ENCODE measurements around the gene PRRT2. TPM values are rescaled to one million over a fixed set of nuclear protein-coding genes. Genes with fewer than 3 reads are reported as not detected.

PRRT2 gene
- total RNA-seq, 4 donors from 2014 or later, result 3.6 to 11.2 (median 6.7) TPM

DNA sequence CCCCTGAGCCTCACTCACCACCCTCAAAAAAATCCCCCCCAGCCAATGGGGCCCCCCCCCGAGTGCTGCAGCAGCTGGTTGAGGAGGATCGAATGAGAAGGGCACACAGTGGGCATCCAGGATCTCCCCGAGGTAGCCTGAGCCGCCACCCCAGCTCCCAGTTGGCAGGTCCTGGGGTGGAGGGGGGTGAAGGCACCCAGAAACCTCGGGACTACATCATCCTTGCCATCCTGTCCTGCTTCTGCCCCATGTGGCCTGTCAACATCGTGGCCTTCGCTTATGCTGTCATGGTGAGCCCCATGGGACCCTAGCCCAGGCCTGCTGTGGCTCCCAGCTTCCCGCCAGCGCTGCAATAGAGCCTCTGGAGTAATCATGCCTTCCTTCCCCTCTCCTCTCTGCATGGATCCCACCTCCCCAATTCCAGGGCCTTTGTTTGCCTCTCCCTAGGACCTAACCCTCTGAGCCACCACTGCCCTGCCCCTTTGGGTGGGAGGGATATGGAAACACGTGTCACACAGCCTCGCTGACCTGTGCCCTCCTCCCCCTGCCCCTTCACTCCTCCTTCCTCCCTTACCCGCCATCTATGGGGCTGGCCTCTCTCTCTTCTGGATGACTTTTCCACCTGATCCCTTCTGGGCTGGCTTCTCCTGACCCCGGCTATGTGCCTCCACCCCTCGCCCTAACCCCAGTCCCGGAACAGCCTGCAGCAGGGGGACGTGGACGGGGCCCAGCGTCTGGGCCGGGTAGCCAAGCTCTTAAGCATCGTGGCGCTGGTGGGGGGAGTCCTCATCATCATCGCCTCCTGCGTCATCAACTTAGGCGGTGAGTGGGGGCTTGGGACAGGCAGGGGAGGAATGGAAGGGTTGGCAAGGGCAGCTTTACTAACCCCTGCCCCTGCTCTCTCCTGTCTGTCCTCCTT, 1.9 kb downstream of the PRRT2 start:
- intact Hi-C loops (cut with DNase I), result no loop called here
- peak overlapping the region in 1 of 4 donors; percentile 74 for H3K4me3 ChIP-seq
- peaks cover 68 to 90% (median 86%) of the 10 kb centered on the region in 4 donors for H3K4me1 ChIP-seq
- DNase-seq (ENCODE audit: extremely low spot score), result no peak
- WGBS, result 76% methylated on average over 21 of the region's 24 CpGs
- peak overlapping the region; percentile 95 to 96 (median 96) for H3K27ac ChIP-seq (replicated peaks in 1 of 4)
- no peaks in the 10 kb centered on the region for H3K27me3 ChIP-seq
- H3K36me3 ChIP-seq, result peaks cover 0 to 29% (median 24%) of the 10 kb centered on the region in 4 donors
- no peaks in the 10 kb centered on the region for H3K9me3 ChIP-seq
- TF ChIP-seq EP300 (IDR thresholded peaks at IDR 0.05) (no peak), POLR2A (IDR thresholded peaks at IDR 0.05; ENCODE audit: low read depth) (no peak), POLR2AphosphoS5 (IDR thresholded peaks at IDR 0.05) (no peak)
- TF ChIP-seq, protein P1, sequence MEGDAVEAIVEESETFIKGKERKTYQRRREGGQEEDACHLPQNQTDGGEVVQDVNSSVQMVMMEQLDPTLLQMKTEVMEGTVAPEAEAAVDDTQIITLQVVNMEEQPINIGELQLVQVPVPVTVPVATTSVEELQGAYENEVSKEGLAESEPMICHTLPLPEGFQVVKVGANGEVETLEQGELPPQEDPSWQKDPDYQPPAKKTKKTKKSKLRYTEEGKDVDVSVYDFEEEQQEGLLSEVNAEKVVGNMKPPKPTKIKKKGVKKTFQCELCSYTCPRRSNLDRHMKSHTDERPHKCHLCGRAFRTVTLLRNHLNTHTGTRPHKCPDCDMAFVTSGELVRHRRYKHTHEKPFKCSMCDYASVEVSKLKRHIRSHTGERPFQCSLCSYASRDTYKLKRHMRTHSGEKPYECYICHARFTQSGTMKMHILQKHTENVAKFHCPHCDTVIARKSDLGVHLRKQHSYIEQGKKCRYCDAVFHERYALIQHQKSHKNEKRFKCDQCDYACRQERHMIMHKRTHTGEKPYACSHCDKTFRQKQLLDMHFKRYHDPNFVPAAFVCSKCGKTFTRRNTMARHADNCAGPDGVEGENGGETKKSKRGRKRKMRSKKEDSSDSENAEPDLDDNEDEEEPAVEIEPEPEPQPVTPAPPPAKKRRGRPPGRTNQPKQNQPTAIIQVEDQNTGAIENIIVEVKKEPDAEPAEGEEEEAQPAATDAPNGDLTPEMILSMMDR (IDR thresholded peaks at IDR 0.05), result no peak

- TF ChIP-seq POLR2AphosphoS5 (IDR thresholded peaks at IDR 0.05) (no peak), EP300 (IDR thresholded peaks at IDR 0.05) (no peak), POLR2A (IDR thresholded peaks at IDR 0.05; ENCODE audit: low read depth) (no peak)
- TF ChIP-seq, protein P1 (IDR thresholded peaks at IDR 0.05), result no peak
- peak overlapping the region in 1 of 4 donors; percentile 69 for H3K4me3 ChIP-seq
- no peak for DNase-seq (ENCODE audit: extremely low spot score)
- H3K27me3 ChIP-seq, result no peaks in the 10 kb centered on the region
- peaks cover 67 to 90% (median 86%) of the 10 kb centered on the region in 4 donors for H3K4me1 ChIP-seq
- H3K9me3 ChIP-seq, result no peaks in the 10 kb centered on the region
- intact Hi-C loops (cut with DNase I), result no loop called here
- H3K36me3 ChIP-seq, result peaks cover 0 to 27% (median 23%) of the 10 kb centered on the region in 4 donors
- H3K27ac ChIP-seq (replicated peaks in 1 of 4), result peak overlapping the region; percentile 95 to 96 (median 96)
- 66% methylated on average over 5 of the region's 5 CpGs for WGBS
Observed at GRCh38 chr16:29814592-29814991, 2.6 kb downstream of the PRRT2 start.

- TF ChIP-seq POLR2AphosphoS5 (IDR thresholded peaks at IDR 0.05) (no peak), EP300 (IDR thresholded peaks at IDR 0.05) (no peak), POLR2A (IDR thresholded peaks at IDR 0.05; ENCODE audit: low read depth) (no peak)
- TF ChIP-seq, protein P1 (IDR thresholded peaks at IDR 0.05), result no peak
- Histone ChIP-seq H3K4me1 (peaks cover 67 to 90% (median 86%) of the 10 kb centered on the region in 4 donors), H3K27ac (replicated peaks in 1 of 4) (peak overlapping the region; percentile 95 to 96 (median 96)), H3K9me3 (no peaks in the 10 kb centered on the region), H3K36me3 (peaks cover 0 to 24% (median 19%) of the 10 kb centered on the region in 4 donors), H3K4me3 (peak overlapping the region; percentile 60 to 84 (median 70)), H3K27me3 (no peaks in the 10 kb centered on the region)
- no peak for DNase-seq (ENCODE audit: extremely low spot score)
- intact Hi-C loops (cut with DNase I), result no loop called here
- 6% methylated on average over 37 of the region's 39 CpGs for WGBS
Observed at GRCh38 chr16:29815032-29815721, 3.2 kb downstream of the PRRT2 start.

GRCh38 chr16:29815793-29816693, 4.0 kb downstream of the PRRT2 start, which contains the start of gene PAGR1:
Gene PAGR1, plus strand, starts transcription at chr16:29816152. Its CDS starts 374 bp downstream, at chr16:29816526.
- peaks cover 64 to 88% (median 83%) of the 10 kb centered on the region in 4 donors for H3K4me1 ChIP-seq
- no peaks in the 10 kb centered on the region for H3K9me3 ChIP-seq
- intact Hi-C loops (cut with DNase I), result no loop called here
- peak within 1 kb of the TSS; percentile 95 to 96 (median 96) for H3K27ac ChIP-seq (replicated peaks in 1 of 4)
- TF ChIP-seq POLR2AphosphoS5 (IDR thresholded peaks at IDR 0.05) (peak in 1 of 2 donors; percentile 97), POLR2A (IDR thresholded peaks at IDR 0.05; ENCODE audit: low read depth) (peak; percentile 41), EP300 (IDR thresholded peaks at IDR 0.05) (no peak)
- TF ChIP-seq, protein P1 (IDR thresholded peaks at IDR 0.05), result peak; percentile 89 to 96 (median 93)
- peak; percentile 99 for DNase-seq (ENCODE audit: extremely low spot score)
- H3K27me3 ChIP-seq, result no peaks in the 10 kb centered on the region
- H3K36me3 ChIP-seq, result peaks cover 0 to 19% (median 16%) of the 10 kb centered on the region in 4 donors
- peak within 1 kb of the TSS; percentile 60 to 84 (median 70) for H3K4me3 ChIP-seq
- under 1% methylated on average over 34 of the region's 70 CpGs for WGBS
